Measurements from ENCODE around the gene P3H4.

DNA sequence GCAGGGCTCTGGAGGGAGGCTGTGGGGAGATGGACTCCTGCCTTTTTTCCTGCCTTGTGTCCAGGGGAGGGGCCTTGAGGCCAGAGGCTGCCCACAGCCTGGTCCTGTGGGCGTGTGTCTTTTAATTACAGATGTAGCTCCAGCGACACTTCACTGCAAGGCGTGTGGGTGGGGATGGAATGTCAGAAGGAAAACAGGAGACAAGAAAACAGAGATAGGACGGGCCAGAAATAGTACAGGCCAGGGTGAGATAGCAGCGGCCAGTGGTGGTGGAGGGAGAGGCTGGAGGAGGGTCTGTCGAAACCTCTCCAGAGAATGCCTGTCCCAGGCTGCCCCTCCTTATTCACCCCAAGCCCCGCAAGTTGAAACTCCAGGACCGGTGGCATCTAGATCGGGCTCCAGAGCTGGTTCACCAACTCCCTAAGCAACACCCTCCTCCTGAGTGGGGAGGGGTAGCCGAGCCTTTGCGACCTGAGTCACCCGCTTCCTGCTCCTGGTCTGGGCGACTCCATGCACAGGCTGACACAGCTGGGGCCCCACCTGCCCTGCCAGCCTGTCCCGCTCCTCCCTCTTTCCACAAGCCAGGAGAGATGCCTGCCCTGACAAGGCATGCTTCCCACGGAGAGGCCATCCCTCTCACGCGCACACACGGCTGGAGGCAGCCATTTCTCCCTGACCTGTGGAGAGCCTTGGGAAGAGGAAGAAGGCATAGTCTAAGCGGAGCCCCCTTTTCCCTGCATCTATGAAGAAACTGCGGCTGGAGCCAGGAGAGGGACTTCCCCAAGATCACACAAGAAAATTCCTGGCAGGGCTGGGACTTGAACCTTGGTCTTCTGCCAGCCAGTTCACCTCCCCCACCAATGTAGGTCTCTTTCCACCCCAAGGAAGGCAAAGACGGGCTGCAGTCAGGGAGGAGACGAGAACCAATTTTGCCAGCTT is 18.6 kb downstream of the P3H4 start:
- TF ChIP-seq CTCF (IDR thresholded peaks at IDR 0.05) (no peak), POLR2AphosphoS5 (IDR thresholded peaks at IDR 0.05) (no peak), EP300 (IDR thresholded peaks at IDR 0.05) (no peak), POLR2A (IDR thresholded peaks at IDR 0.05) (peak in 1 of 4 donors; percentile 11)

Measured in upper lobe of left lung (tissue), 4 donors.